B cell (primary cell): ENCODE data around the gene FRMD7.

Source experiments
- CTCF ChIP-seq: fragments of 200-600 bp; IDR thresholded peaks from one replicate; pipeline ENCODE4 v1.8.0; 2022; ENCODE audit warnings: antibody characterized with exemption, mild to moderate bottlenecking
- EZH2 ChIP-seq: IDR thresholded peaks from 2 replicates; pipeline ENCODE4 v1.6.1; 2012; ENCODE audit warnings: borderline replicate concordance, low read depth, mild to moderate bottlenecking, moderate library complexity, low read length; ENCODE audit not compliant: insufficient read depth, poor library complexity, severe bottlenecking

DNA sequence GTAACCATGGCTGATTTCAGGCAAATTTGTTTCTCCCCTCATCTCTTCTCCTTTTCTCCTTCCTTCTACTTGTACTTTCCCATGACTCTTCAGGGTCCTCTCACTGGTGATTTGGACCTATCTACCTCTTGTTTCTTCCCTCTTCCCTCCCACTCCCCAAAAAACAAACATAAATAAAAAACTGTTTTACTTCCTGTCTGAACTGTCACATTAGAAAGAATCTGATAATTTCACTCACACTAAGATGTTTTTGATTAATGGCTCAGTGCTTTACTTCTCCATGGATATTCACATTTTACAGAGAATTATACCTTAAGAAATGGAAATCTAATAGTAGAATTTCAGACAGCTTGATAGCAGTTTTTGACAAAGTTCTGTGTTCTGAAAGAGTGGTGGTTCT lies 97.6 kb downstream of the FRMD7 start:
- no peak for TF ChIP-seq CTCF
- no peak for TF ChIP-seq EZH2
